Activated naive CD8-positive, alpha-beta T cell treated with anti-CD3 and anti-CD28 coated beads for 36 hours (primary cell): ENCODE data around the gene DQX1. TPM values are rescaled to one million over a fixed set of nuclear protein-coding genes. Genes with fewer than 3 reads are reported as not detected.

Experiments
- DNase-seq: peaks from one replicate; pipeline ENCODE4 v3.0.0; 2021
- H3K27ac Mint-ChIP-seq: one replicate; pipeline ENCODE4 v1.8.0; 2022; ENCODE audit warnings: mild to moderate bottlenecking, moderate library complexity, mixed read lengths
- H3K27me3 Mint-ChIP-seq: one replicate; pipeline ENCODE4 v1.8.0; 2022; ENCODE audit warnings: mild to moderate bottlenecking, mixed read lengths
- H3K36me3 Mint-ChIP-seq: one replicate; pipeline ENCODE4 v1.8.0; 2021; ENCODE audit warnings: mild to moderate bottlenecking, mixed read lengths
- H3K4me1 Mint-ChIP-seq: one replicate; pipeline ENCODE4 v1.8.0; 2021; ENCODE audit warnings: mixed read lengths
- H3K4me3 Mint-ChIP-seq: one replicate; pipeline ENCODE4 v1.8.0; 2022; ENCODE audit warnings: mild to moderate bottlenecking, moderate library complexity, mixed read lengths
- H3K9me3 Mint-ChIP-seq: one replicate; pipeline ENCODE4 v1.8.0; 2022; ENCODE audit warnings: mixed read lengths
- total RNA-seq, 2 experiments: library from RNA; stranded (reverse); gene quantifications; one replicate each; pipeline ENCODE4 v1.2.3, GENCODE V29; 2021

Gene DQX1
- total RNA-seq, 2 experiments from 2014 or later = 0.16 to 0.27 TPM

DNA sequence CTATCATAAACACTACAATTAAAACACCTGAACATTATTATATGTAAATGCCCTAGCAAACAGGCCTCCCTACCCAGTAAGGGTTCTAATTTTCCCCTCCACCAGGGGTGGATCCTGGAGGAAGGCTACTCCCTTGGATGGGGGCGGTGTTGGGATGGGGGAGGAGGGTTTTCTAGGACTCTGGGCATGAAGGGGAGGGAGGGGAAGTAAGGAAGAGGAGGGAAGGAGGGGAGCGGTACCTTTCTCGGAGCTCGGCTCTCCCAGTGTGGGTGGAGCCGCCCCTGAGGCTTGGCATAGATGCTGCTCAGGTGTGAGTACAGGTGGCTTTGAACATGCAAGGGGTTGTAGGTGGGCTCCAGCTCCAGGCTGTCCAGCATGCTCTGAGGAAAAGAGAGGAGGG lies 33.9 kb upstream of the DQX1 start:
- Mint-ChIP-seq H3K4me3 (no peak overlapping the region), H3K36me3 (peaks cover 4% of the 10 kb centered on the region), H3K9me3 (no peaks in the 10 kb centered on the region), H3K4me1 (peaks cover 15% of the 10 kb centered on the region), H3K27me3 (peaks cover 35% of the 10 kb centered on the region), H3K27ac (no peak overlapping the region)
- no peak for DNase-seq

DNA sequence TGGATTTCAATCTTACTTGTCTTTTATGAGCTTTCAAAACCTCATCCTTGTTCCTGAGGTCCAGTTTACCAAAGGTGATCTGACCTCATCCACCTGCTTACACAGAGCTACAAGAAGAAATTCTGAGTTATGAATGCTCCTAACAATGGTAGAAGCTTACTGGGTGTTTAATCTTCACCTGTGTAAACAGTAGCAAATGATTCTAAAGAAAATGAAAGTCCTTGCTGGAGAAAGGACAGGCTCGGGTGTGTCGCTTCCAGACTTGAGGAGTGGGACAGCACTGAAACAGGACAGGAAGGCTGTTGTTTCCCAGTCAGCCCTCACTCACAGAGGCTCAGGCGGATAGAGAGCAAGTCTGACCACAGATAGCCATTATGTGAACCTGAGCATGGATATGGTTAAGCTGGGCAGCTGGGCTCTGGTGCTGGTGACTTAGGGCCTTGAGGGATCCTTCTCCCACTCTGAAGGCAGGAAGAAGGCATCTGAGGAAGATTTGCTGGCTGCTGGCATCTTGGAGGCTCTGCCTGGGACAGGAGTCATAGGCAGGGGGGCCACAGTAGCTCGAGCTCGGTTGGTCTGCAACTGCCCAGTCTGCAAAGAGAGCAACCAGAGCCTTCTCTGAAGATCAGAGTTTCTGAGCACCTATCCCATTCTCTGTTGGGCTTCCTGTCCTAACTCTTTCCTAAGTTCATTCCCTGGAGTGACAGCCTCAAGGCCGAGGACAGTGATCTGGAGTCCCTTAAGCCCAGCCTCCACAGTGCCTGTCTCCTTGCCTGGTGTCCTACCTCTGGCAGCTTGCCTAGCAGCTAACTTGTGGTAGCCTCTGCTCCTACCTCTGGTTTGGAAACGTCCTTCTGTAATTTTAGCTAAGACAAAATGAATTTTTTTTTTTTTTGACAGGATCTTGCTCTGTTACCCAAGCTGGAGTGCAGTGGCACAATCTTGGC lies 32.5 kb upstream of the DQX1 start:
- Mint-ChIP-seq H3K27me3 (peaks cover 35% of the 10 kb centered on the region), H3K4me1 (peaks cover 13% of the 10 kb centered on the region), H3K9me3 (no peaks in the 10 kb centered on the region), H3K27ac (no peak overlapping the region), H3K4me3 (no peak overlapping the region), H3K36me3 (peaks cover 4% of the 10 kb centered on the region)
- no peak for DNase-seq

DNA sequence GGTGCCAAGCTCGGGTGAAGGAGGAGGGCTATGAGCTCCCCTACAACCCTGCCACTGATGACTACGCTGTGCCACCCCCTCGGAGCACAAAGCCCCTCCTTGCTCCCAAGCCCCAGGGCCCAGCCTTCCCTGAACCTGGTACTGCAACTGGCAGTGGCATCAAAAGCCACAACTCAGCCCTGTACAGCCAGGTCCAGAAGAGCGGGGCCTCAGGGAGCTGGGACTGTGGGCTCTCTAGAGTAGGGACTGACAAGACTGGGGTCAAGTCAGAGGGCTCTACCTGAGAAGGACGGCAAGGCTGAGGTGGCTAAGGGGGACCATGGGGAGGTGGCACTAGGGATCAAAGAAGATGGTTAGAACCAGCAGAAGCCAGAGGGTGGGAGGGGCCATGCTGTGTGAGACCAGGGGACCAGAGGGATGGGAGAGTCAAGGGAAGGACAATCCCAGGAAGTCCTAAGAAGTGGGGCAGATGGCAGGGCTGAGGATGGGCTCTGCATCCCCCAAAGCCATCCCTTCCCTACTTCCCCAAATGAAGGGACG lies 30.9 kb upstream of the DQX1 start:
- peaks cover 27% of the 10 kb centered on the region for H3K27me3 Mint-ChIP-seq
- no peak overlapping the region for H3K27ac Mint-ChIP-seq
- no peak for DNase-seq
- H3K36me3 Mint-ChIP-seq = peaks cover 4% of the 10 kb centered on the region
- peaks cover 10% of the 10 kb centered on the region for H3K4me1 Mint-ChIP-seq
- H3K9me3 Mint-ChIP-seq = no peaks in the 10 kb centered on the region
- H3K4me3 Mint-ChIP-seq = no peak overlapping the region

DNA sequence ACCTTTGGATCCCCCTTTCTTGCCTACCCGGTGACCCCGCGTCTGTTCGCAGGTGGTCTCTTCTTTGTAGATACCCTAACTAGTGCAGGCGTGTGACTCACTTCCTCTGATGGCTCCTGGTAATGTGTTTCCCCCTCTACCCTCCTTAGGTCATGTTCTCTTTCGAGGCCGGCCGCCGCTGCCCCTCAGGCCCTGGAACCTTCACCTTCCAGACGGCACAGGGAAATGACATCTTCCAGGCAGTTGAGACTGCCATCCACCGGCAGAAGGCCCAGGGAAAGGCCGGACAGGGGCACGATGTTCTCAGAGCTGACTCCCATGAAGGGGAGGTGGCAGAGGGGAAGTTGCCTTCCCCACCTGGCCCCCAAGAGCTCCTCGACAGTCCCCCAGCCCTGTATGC lies 30.1 kb upstream of the DQX1 start:
- H3K4me1 Mint-ChIP-seq = peaks cover 10% of the 10 kb centered on the region
- H3K36me3 Mint-ChIP-seq = peaks cover 4% of the 10 kb centered on the region
- H3K9me3 Mint-ChIP-seq = no peaks in the 10 kb centered on the region
- DNase-seq = no peak
- peak overlapping the region; percentile 27 for H3K4me3 Mint-ChIP-seq
- peaks cover 25% of the 10 kb centered on the region for H3K27me3 Mint-ChIP-seq
- H3K27ac Mint-ChIP-seq = no peak overlapping the region

DNA sequence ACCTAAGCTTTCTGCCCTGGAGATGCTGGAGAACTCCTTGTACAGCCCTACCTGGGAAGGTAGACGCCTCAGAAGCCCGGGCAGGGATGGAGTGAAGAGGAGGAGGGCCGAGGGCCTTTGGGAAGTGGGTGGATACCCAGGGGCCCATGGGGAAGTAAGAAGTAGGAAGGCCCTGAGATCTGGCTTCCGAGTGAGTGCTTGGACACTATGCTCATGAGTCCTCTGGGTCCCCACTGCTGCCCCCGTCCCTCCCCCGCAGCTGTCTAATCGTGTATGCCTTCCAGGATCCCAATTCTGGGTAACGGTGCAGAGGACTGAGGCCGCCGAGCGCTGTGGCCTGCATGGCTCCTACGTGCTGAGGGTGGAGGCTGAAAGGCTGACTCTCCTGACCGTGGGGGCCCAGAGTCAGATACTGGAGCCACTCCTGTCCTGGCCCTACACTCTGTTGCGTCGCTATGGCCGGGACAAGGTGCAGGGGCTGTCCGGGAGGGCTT lies 29.6 kb upstream of the DQX1 start:
- DNase-seq = no peak
- Mint-ChIP-seq H3K27me3 (peaks cover 26% of the 10 kb centered on the region), H3K4me3 (peak overlapping the region; percentile 94), H3K9me3 (no peaks in the 10 kb centered on the region), H3K4me1 (peaks cover 10% of the 10 kb centered on the region), H3K27ac (peak overlapping the region; percentile 87), H3K36me3 (peaks cover 4% of the 10 kb centered on the region)

DNA sequence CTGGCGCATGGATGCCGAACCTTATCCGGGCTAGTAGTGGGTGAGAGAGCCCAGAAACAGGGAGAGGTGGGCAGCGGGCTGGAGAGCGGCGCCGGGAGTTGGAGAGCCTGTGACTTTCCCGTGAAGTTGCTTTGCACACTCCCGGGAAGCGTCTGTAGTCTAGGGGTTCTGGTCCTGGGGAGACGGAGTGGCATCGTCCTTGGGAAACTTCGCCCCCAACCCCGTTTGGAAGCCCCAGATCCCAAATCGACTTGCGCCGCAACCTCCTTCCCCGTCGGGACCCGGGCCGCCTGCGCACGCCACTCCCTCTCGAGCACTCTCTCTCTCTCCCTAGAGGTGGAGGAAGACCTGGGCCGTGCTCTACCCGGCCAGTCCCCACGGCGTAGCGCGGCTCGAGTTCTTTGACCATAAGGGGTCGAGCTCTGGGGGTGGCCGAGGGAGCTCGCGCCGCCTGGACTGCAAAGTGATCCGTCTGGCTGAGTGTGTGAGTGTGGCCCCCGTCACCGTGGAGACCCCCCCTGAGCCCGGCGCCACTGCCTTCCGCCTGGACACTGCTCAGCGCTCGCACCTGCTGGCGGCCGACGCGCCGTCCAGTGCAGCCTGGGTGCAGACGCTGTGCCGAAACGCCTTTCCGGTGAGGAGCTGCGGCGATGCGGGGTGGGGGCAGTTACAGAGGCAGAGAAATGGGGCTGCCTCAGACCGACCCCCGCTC lies 28.9 kb upstream of the DQX1 start:
- H3K4me3 Mint-ChIP-seq = peak overlapping the region; percentile 94
- H3K9me3 Mint-ChIP-seq = no peaks in the 10 kb centered on the region
- H3K27me3 Mint-ChIP-seq = peaks cover 26% of the 10 kb centered on the region
- H3K4me1 Mint-ChIP-seq = peaks cover 5% of the 10 kb centered on the region
- H3K36me3 Mint-ChIP-seq = peaks cover 4% of the 10 kb centered on the region
- H3K27ac Mint-ChIP-seq = peak overlapping the region; percentile 87
- peak; percentile 54 for DNase-seq

DNA sequence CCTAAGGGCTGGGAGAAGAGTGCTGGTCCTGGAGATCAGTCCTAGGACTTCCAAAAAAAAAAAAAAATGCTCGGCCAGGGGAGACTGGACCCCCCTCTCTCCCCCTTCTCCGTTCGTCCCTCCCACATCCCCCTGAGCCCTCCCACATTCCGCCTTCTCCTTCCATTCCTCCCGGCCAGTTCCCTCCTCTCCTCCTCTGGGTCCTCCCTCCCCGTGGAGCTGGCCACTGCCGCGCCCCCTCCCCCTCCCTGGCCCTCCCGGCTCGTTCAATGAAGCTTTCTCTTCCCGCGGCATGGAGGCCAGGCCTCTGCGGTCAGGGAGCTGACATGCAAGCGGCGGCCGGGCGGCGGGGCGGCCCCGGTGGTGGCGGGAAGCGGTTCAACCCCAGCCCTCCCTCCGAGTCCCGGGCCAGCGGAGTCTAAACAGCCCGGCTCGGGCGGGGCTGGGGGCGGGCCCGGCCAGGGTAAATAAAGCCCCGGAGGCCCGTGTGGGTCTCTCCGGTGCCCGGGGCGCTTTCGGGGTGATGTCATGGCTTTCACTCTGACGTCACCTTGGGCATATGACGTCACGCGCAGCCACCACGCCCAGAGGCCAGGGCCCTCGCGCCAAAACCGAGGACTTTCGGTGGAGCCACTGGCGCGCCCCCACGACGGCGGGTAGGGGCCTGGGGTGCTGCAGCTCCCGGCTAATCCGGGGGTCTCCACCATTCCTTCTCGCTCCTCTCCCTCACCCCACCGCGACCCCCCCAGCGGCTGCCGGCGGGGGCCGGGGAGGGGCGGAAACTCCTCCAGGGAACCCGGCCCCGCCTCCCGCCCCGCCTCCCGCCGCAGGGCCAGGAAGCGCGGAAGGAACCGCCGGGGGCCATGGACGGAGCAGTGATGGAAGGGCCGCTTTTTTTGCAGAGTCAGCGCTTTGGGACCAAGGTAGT lies 28.1 kb upstream of the DQX1 start, which contains the start of the genes DOK1 and LOXL3:
Gene DOK1, plus strand, starts transcription at position 829 of the 928 bp plus-strand sequence. Its CDS starts 35 bp downstream, at position 864.
Gene LOXL3, minus strand, starts transcription at position 51 of the 928 bp plus-strand sequence. CDS start 1,308 bp downstream, outside the sequence.
- H3K9me3 Mint-ChIP-seq = no peaks in the 10 kb centered on the region
- H3K27me3 Mint-ChIP-seq = peaks cover 33% of the 10 kb centered on the region
- peaks cover 4% of the 10 kb centered on the region for H3K36me3 Mint-ChIP-seq
- peak within 1 kb of the TSS; percentile 94 for H3K4me3 Mint-ChIP-seq
- H3K27ac Mint-ChIP-seq = peak within 1 kb of the TSS; percentile 87
- peak; percentile 82 for DNase-seq
- peaks cover 9% of the 10 kb centered on the region for H3K4me1 Mint-ChIP-seq

DNA sequence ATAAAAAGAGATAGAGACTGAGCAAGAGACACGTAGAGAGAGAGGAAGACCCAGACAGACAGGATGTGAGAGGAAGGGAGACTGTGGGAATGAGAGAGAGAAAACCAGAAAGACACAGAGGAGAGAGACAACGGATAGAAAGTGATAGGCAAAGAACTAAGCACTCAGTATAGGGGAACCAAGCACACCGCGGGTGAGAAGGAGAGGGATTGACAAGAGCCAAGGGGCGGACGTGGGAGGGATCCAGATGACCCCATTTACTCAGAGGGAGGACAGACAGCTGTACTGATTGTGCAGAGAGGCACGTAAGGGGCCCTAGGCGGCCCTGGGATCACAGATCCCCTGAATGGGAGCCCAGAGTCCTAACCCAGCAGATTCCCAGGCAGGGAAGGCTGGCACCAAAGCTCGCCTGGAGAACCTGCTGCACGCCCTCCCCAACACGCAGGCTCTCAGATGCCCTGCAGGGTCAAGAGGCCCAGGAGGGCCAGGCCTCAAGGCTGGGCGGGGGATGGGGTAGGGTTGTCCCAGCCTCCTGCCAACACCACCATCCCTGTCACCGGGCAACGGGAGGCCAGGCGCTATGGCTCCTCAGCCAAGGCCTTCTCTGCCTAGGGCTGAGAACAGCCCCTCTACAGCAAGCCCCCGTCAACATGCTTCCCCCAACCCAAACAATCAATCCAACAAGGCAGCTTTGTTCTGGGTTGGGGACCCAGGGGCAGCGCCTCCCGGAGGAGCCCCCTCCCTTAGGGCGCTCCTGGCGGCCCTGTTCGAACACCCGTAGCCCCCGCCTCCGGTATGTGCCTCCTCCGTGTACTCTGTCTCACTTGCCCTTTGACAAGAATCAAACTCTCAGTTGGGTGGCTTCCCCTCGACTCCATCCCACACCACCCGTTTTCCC lies 27.1 kb upstream of the DQX1 start:
- Mint-ChIP-seq H3K36me3 (peaks cover 4% of the 10 kb centered on the region), H3K27ac (peak overlapping the region; percentile 14), H3K4me3 (peak overlapping the region; percentile 53), H3K27me3 (peaks cover 38% of the 10 kb centered on the region), H3K9me3 (no peaks in the 10 kb centered on the region), H3K4me1 (peaks cover 12% of the 10 kb centered on the region)
- DNase-seq = no peak

DNA sequence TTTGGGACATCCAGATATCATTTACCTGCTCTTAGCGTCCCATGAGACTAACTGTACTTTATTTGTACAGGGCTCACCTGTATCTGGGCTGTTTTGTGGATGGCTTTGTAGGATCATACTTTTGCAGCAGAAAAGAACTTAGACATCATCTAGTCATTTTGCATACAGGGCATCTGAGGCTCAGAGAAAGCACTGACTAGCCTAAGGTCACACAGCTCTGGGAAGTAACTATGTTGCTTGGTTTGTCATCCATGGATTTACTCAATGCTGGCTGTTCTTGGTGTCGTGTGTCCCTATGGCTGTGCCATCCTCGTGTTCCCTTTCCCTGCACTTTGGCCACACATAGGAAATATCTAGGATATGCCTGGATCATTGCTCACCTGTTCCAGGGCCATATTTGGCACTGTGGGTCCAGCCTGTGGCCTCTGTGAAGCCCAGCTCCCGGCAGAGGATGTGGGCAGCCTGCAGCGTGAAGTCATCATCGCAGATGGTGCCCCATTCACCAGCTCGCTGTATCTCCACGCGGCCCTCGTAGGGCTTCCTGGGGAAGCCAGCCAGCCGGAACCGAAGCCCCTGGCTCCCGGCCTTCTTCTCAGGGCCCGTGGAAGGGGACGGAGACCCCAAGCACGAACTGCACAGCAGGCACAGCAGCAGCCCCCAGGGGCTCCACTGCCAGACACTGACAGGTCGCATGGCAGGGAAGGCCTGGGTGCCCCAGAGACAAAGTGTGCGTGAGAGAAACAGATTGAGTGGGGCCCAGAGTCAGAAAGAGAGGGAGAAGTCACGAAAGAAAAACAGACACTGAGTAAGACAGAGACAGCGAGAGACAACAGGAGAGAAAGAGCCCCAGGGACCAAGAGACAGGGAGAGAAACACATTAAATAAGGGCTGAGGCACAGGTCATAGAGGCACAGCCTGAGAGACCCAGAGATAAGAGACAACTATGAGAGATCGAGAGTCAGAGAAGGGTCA lies 26.2 kb upstream of the DQX1 start:
- Mint-ChIP-seq H3K27me3 (peaks cover 47% of the 10 kb centered on the region), H3K27ac (no peak overlapping the region), H3K4me1 (peaks cover 12% of the 10 kb centered on the region), H3K9me3 (no peaks in the 10 kb centered on the region), H3K4me3 (no peak overlapping the region), H3K36me3 (peaks cover 4% of the 10 kb centered on the region)
- no peak for DNase-seq

DNA sequence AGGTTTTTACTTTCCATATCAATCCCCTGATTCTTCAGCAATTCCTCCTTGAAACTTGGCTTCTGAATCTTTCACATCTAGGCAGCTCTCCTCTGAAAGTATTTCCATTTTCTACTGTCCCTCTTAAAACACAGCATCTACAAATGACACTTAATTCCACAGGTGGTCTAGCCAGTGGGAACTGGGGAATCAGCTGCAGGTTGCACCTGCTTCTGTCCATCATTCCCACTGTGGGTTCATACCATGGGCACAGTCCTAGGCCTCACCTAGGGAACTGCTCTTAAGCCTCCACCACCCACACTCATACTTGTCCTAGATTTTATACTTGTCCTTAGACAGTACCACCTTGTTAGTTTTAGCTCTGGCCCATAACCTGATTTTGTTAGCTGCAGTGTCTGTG lies 25.5 kb upstream of the DQX1 start:
- Mint-ChIP-seq H3K36me3 (peaks cover 4% of the 10 kb centered on the region), H3K9me3 (no peaks in the 10 kb centered on the region), H3K4me3 (no peak overlapping the region), H3K27ac (no peak overlapping the region), H3K27me3 (peaks cover 49% of the 10 kb centered on the region), H3K4me1 (peaks cover 12% of the 10 kb centered on the region)
- no peak for DNase-seq

DNA sequence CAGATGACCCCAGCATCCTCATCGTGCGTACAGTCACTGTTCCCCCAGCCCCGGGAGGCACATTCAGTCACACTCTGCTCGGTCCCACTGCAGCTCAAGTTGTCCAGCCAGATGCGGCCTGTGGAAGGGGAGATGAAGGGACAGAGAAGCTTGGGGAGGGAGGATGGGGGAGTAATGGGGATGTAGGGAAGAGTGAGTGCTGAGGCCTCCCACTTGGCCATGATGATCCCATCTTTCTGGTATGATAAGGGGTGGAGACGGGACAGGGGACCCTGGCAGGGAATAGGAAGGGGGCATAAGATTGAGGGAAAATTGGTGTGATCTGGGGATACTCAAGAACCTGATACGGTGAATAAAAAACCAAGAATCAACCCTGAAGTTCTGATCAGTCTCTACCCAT lies 24.2 kb upstream of the DQX1 start:
- no peaks in the 10 kb centered on the region for H3K36me3 Mint-ChIP-seq
- DNase-seq = no peak
- no peak overlapping the region for H3K27ac Mint-ChIP-seq
- H3K9me3 Mint-ChIP-seq = no peaks in the 10 kb centered on the region
- H3K27me3 Mint-ChIP-seq = peaks cover 59% of the 10 kb centered on the region
- H3K4me3 Mint-ChIP-seq = no peak overlapping the region
- H3K4me1 Mint-ChIP-seq = peaks cover 6% of the 10 kb centered on the region

DNA sequence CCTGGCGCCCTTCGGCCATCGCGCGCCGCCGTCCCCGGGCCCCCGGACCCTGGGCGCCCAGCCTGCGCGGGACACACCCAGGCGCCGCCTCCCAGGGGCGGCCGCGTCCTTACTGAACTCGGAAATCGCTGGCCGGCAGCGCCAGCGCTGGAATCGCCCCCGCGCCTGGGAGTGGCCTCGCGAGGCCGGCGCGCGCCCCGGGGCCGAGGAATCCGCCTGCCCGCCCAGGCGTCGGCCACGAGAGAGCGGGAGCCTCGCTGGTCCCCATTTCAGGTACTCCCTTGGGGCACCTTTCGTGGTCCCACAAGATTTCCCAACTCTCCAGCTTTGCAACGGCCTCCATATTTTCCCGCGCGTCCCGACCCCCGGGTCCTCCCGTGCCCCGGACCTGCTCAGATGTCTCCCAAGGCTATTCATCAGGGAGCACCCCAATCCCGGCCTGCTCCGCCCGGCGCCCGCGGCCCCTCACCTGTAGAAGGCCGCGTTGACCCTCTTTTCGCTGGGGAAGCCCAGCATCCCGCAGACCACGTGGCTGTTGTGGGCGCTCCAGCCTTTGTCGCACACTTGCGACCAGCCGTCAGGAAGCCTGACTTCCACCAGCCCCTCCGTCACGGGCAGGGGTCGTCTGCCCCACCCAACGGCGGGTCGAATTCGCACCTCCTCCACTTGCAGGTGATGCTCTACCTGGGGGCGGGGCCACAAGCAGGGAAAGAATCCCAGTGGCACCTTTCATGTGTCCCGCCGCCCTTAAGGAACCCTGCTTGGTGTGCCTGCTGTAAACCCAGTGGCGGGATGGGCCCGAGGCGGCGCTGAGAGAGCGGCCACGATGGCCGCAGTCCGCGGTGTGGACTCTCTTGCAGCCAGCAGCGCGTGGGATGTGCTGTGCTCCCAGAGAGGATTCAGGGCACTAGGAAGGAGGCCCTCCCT lies 23.1 kb upstream of the DQX1 start:
- no peaks in the 10 kb centered on the region for H3K36me3 Mint-ChIP-seq
- peaks cover 6% of the 10 kb centered on the region for H3K4me1 Mint-ChIP-seq
- peak overlapping the region; percentile 7 for H3K27ac Mint-ChIP-seq
- DNase-seq = peak; percentile 52
- H3K27me3 Mint-ChIP-seq = peaks cover 65% of the 10 kb centered on the region
- H3K9me3 Mint-ChIP-seq = no peaks in the 10 kb centered on the region
- H3K4me3 Mint-ChIP-seq = peak overlapping the region; percentile 69
